Activated CD8-positive, alpha-beta T cell treated with anti-CD3 and anti-CD28 coated beads for 36 hours (primary cell): ENCODE results near the gene MPZL3. TPM values are rescaled to one million over a fixed set of nuclear protein-coding genes. Genes with fewer than 3 reads are reported as not detected.
A peak's percentile ranks its signal among the peaks of the same experiment; 100 is the strongest.

ENCODE experiments used
- ATAC-seq: fragments of 200-7000 bp; cut with Tn5 transposase; one replicate; pipeline ENCODE4 v1.10.0; 2021; ENCODE audit warnings: mild to moderate bottlenecking, moderate library complexity
- CTCF ChIA-PET: fragments of 350-600 bp; sonication (Branson Sonifier 250); formaldehyde crosslinking; loops from one replicate; lab custom pipeline; 2021; ENCODE audit warnings: antibody characterized with exemption; lab: Charles Lee
- POLR2A ChIA-PET: fragments of 350-600 bp; sonication (Branson Sonifier 250); formaldehyde crosslinking; loops from one replicate; lab custom pipeline; 2021; ENCODE audit warnings: antibody characterized with exemption; lab: Charles Lee
- DNase-seq: peaks from one replicate; pipeline ENCODE4 v3.0.0-alpha.2; 2020
- H3K27ac Mint-ChIP-seq: one replicate; pipeline ENCODE4 v1.8.0; 2021; ENCODE audit warnings: mild to moderate bottlenecking, mixed read lengths
- H3K27me3 Mint-ChIP-seq: one replicate; pipeline ENCODE4 v1.8.0; 2021; ENCODE audit warnings: mixed read lengths
- H3K36me3 Mint-ChIP-seq: one replicate; pipeline ENCODE4 v1.8.0; 2021; ENCODE audit warnings: low read depth, mixed read lengths
- H3K4me1 Mint-ChIP-seq: one replicate; pipeline ENCODE4 v1.8.0; 2021; ENCODE audit warnings: low read depth, mixed read lengths
- H3K4me3 Mint-ChIP-seq: one replicate; pipeline ENCODE4 v1.8.0; 2021; ENCODE audit warnings: mild to moderate bottlenecking, moderate library complexity, mixed read lengths
- H3K9me3 Mint-ChIP-seq: one replicate; pipeline ENCODE4 v1.8.0; 2021; ENCODE audit warnings: mixed read lengths
- intact Hi-C: fragments of 100-400 bp; cut with micrococcal nuclease; formaldehyde crosslinking; loops from one replicate; pipeline ENCODE4 v1.10.0; 2022
- total RNA-seq, 2 experiments: library from RNA; stranded (reverse); gene quantifications; one replicate each; pipeline ENCODE4 v1.2.3, GENCODE V29; 2021
- TF ChIP-seq, protein P1 (sequence below): fragments of 200-600 bp; IDR thresholded peaks from one replicate; pipeline ENCODE4 v1.8.0; 2022; ENCODE audit warnings: antibody characterized with exemption, mild to moderate bottlenecking

The MPZL3 gene
- total RNA-seq, 2 experiments from 2014 or later, result 51.1 to 51.7 TPM

DNA sequence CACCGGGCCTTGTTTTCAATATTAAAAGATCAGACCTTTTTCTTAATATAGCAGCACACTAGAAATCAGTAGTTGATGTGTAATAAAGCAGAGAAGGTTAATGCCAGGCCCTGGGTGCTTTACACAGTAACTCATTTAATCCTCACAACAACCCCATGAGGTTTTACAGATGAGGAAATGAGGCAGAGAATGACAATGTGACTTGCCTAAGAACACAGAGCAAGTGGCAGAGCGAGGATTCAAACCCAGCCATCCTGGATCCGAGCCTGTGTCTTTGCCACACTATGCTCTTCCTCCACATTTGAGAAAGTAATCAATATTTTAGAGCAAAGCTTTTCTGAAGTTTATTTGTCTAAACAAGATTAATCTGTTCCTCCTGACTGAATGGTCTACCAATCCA is 34.6 kb downstream of the MPZL3 start:
- DNase-seq (peak; percentile 67), ATAC-seq (peak; percentile 62)
- peaks cover 84% of the 10 kb centered on the region for H3K36me3 Mint-ChIP-seq
- H3K27me3 Mint-ChIP-seq, result no peaks in the 10 kb centered on the region
- POLR2A ChIA-PET, result interaction anchor here (0.6 to 19.8 kb wide), 18 partner anchors 6 to 129 kb away, joined by 3 to 364 read pairs (median 7); partner anchors contain the start of genes CD3E, JAML, MPZL2 and MPZL3
- H3K4me1 Mint-ChIP-seq, result peaks cover 83% of the 10 kb centered on the region
- H3K9me3 Mint-ChIP-seq, result peaks cover 3% of the 10 kb centered on the region
- H3K4me3 Mint-ChIP-seq, result peak overlapping the region; percentile 96
- TF ChIP-seq, protein P1, sequence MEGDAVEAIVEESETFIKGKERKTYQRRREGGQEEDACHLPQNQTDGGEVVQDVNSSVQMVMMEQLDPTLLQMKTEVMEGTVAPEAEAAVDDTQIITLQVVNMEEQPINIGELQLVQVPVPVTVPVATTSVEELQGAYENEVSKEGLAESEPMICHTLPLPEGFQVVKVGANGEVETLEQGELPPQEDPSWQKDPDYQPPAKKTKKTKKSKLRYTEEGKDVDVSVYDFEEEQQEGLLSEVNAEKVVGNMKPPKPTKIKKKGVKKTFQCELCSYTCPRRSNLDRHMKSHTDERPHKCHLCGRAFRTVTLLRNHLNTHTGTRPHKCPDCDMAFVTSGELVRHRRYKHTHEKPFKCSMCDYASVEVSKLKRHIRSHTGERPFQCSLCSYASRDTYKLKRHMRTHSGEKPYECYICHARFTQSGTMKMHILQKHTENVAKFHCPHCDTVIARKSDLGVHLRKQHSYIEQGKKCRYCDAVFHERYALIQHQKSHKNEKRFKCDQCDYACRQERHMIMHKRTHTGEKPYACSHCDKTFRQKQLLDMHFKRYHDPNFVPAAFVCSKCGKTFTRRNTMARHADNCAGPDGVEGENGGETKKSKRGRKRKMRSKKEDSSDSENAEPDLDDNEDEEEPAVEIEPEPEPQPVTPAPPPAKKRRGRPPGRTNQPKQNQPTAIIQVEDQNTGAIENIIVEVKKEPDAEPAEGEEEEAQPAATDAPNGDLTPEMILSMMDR, result no peak
- peak overlapping the region; percentile 100 for H3K27ac Mint-ChIP-seq
- intact Hi-C loops, result loop anchor here (1.0 to 5.0 kb wide), 4 partner anchors 16 to 125 kb away; partner anchors contain the start of genes CD3D, CD3G and MPZL3
- CTCF ChIA-PET, result interaction anchor here (1.0 to 10.2 kb wide), 7 partner anchors 9 to 77 kb away, joined by 3 to 100 read pairs (median 3); no protein-coding TSS in a partner anchor

DNA sequence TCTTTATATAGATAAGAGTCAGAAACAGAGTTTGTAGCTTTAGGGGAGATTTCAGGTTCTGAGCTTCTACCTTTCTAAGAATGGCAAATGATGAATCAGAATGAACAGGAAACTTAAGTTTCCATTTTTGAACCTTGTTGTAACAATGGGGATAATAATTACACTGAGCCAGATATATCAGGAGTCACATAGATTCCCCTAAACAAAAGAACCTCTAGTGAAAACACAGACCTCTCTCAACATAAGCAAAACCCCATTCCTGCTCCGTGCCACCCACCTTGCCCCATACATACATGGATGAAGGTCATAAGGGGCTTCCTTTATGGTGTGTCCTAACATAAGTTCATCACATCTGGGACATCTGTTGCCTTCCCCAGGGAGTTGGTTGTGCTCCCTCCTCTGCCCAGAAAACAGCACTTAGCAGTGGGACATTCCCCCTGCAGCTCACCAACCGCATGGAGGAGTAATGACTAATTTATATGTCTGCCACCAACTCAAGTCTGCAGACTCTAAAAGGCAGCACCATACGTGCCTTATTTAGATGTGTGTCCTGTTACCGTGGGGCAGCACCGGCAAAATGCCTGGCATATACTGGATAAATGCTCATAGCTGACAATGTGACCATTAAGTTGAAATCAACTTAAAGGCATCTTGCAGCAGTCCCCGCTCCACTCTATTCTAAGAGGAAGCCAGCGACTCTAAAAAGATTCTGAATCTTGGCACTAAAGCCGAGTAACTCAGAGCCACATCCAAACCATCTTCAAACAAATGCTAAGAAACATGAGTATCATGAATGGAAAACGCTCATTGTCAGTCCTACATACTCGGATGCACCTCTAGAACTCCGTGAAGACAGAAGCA is 35.3 kb downstream of the MPZL3 start:
- H3K27ac Mint-ChIP-seq, result peak overlapping the region; percentile 100
- peak; percentile 79 for DNase-seq
- peaks cover 84% of the 10 kb centered on the region for H3K36me3 Mint-ChIP-seq
- peak; percentile 70 for ATAC-seq
- ChIA-PET POLR2A (interaction anchor here (0.6 to 19.8 kb wide), 22 partner anchors 7 to 211 kb away, joined by 3 to 364 read pairs (median 4); partner anchors contain the start of genes CD3E, JAML, MPZL2 and MPZL3), CTCF (interaction anchor here (0.9 to 10.2 kb wide), 14 partner anchors 8 to 409 kb away, joined by 3 to 100 read pairs (median 4); partner anchors contain the start of genes JAML and MPZL2)
- intact Hi-C loops, result loop anchor here (1.0 to 5.0 kb wide), 4 partner anchors 16 to 125 kb away; partner anchors contain the start of genes CD3D, CD3G and MPZL3
- peaks cover 3% of the 10 kb centered on the region for H3K9me3 Mint-ChIP-seq
- no peaks in the 10 kb centered on the region for H3K27me3 Mint-ChIP-seq
- H3K4me3 Mint-ChIP-seq, result peak overlapping the region; percentile 96
- peaks cover 84% of the 10 kb centered on the region for H3K4me1 Mint-ChIP-seq
- TF ChIP-seq, protein P1, result no peak

DNA sequence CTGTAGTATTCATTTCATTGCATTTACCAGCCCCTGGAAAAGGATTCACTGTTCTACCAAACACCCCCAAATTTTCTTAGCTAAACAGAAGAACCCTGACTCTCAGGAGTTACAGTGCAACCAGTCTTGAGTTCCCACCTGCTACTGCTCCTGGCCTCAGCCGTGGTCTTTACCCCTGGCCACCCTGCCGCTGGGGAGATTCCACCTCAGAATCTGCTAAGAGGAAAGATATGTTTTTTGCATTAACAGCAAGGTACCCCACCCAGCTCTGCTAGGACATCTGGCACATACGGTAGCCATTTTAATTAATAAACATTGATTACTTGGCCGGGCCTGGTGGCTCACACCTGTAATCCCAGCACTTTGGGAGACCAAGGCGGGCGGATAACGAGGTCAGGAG is 36.4 kb downstream of the MPZL3 start:
- peaks cover 85% of the 10 kb centered on the region for H3K36me3 Mint-ChIP-seq
- H3K27ac Mint-ChIP-seq, result peak overlapping the region; percentile 100
- DNase-seq (peak; percentile 28), ATAC-seq (no peak)
- CTCF ChIA-PET, result interaction anchor here (1.2 to 10.2 kb wide), 8 partner anchors 9 to 137 kb away, joined by 3 to 100 read pairs (median 7); partner anchors contain the start of gene JAML
- H3K9me3 Mint-ChIP-seq, result peaks cover 3% of the 10 kb centered on the region
- POLR2A ChIA-PET, result interaction anchor here (0.7 to 19.8 kb wide), 13 partner anchors 8 to 150 kb away, joined by 3 to 364 read pairs (median 12); partner anchors contain the start of genes CD3E, JAML and MPZL3
- intact Hi-C loops, result loop anchor here (5.0 kb wide), 3 partner anchors 37 to 127 kb away; partner anchors contain the start of genes CD3D, CD3G and MPZL3
- peaks cover 83% of the 10 kb centered on the region for H3K4me1 Mint-ChIP-seq
- H3K4me3 Mint-ChIP-seq, result peak overlapping the region; percentile 96
- no peaks in the 10 kb centered on the region for H3K27me3 Mint-ChIP-seq
- TF ChIP-seq, protein P1, result no peak

DNA sequence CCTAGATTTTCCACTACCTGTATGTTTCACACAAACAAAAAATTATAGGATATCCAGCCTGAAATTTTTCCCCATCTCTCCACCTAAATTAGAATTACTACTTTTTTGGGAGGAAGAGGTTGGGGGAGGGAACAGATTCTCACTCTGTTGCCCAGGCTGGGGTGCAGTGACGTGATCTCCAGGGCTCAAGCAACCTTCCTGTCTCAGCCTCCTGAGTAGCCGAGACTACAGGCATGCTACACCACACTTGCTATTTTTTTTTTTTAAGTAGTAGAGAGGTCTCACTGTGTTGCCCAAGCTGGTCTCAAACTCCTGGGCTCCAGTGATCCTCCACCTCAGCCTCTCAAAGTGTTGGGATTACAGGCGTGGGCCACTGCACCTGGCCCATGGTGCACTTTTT is 36.9 kb downstream of the MPZL3 start:
- TF ChIP-seq, protein P1, result no peak
- Mint-ChIP-seq H3K36me3 (peaks cover 85% of the 10 kb centered on the region), H3K9me3 (peaks cover 3% of the 10 kb centered on the region), H3K4me1 (peaks cover 85% of the 10 kb centered on the region), H3K27ac (peak overlapping the region; percentile 100), H3K4me3 (peak overlapping the region; percentile 96), H3K27me3 (no peaks in the 10 kb centered on the region)
- POLR2A ChIA-PET, result interaction anchor here (0.7 to 19.8 kb wide), 11 partner anchors 9 to 150 kb away, joined by 3 to 364 read pairs (median 61); partner anchors contain the start of genes CD3E, JAML and MPZL3
- ATAC-seq (peak; percentile 31), DNase-seq (peak; percentile 65)
- intact Hi-C loops, result loop anchor here (5.0 kb wide), 3 partner anchors 37 to 127 kb away; partner anchors contain the start of genes CD3D, CD3G and MPZL3
- CTCF ChIA-PET, result interaction anchor here (1.5 to 10.2 kb wide), 7 partner anchors 9 to 138 kb away, joined by 4 to 100 read pairs (median 8); partner anchors contain the start of gene JAML
